Spleen (tissue), 7 donors: Measurements from ENCODE around the gene LMO2.

Experiments used
- CTCF ChIP-seq, 11 experiments: fragments of 200-600 bp in 7 of 11; fragments of 450-650 bp in 4 of 11; sonication (generic) in 4 of 11; IDR thresholded peaks in 8 of 11; conservative IDR thresholded peaks in 3 of 11; 1 replicate in 7 of 11; 2 replicates in 4 of 11; pipeline versions ENCODE4 v1.4.0 to v1.8.0; 2016 to 2021; ENCODE audit warnings: antibody characterized with exemption in 11 of 11, inconsistent platforms in 4 of 11, mild to moderate bottlenecking in 1 of 11
- POLR2A ChIP-seq, 3 donors: fragments of 450-650 bp; IDR thresholded peaks; one replicate each; pipeline ENCODE4 v1.5.1; 2017; ENCODE audit warnings: antibody characterized with exemption in 3 of 3, mild to moderate bottlenecking in 1 of 3
- donor health status: DM: no; HTN: no; CAD: no; lungs with moderate emphysema.
- donor health status: DM: no; HTN: no; CAD: no.
- donor health status: DM: no; HTN: no; CAD: no.

- no peak for TF ChIP-seq POLR2A (IDR thresholded peaks at IDR 0.05)
- TF ChIP-seq CTCF (IDR thresholded peaks at IDR 0.05 in 8 of 11, conservative IDR thresholded peaks at IDR 0.05 in 3 of 11): no peak
Measured at GRCh38 chr11:33896911-33897310, 5.0 kb upstream of the LMO2 start.
